ENCODE measurements around the gene TNFRSF1A. TPM values are rescaled to one million over a fixed set of nuclear protein-coding genes. Genes with fewer than 3 reads are reported as not detected.

The TNFRSF1A gene
- total and polyA plus RNA-seq, 2 of the 13 experiments (the other 11 are each of a cell fraction or from before 2014, with no cell fraction given), result 41.5 to 61.2 TPM

GRCh38 chr12:6295094-6295811 is 46.6 kb downstream of the TNFRSF1A start (continued):
- no peak for TF ChIP-seq ZNF747 (CRISPR knock-in tag; IDR thresholded peaks at IDR 0.05; ENCODE audit: borderline replicate concordance)
- no peak for TF ChIP-seq ZNF260 (CRISPR knock-in tag; IDR thresholded peaks at IDR 0.05; ENCODE audit: borderline replicate concordance, low read depth)
- no peak for TF ChIP-seq KDM1A (CRISPR knock-in tag; IDR thresholded peaks at IDR 0.05)
- no peak for TF ChIP-seq DR1 (CRISPR knock-in tag; IDR thresholded peaks at IDR 0.05)
- no peak for TF ChIP-seq ZNF101 (CRISPR knock-in tag; IDR thresholded peaks at IDR 0.05; ENCODE audit: borderline replicate concordance, low read depth)
- TF ChIP-seq CC2D1A (CRISPR knock-in tag; IDR thresholded peaks at IDR 0.05), result no peak
- no peak for TF ChIP-seq SP1 (IDR thresholded peaks at IDR 0.05)
- TF ChIP-seq SP1 (CRISPR knock-in tag; IDR thresholded peaks at IDR 0.05), result no peak
- TF ChIP-seq JDP2 (CRISPR knock-in tag; IDR thresholded peaks at IDR 0.05; ENCODE audit: borderline replicate concordance), result no peak
- TF ChIP-seq ZNF563 (CRISPR knock-in tag; IDR thresholded peaks at IDR 0.05), result no peak
- no peak for TF ChIP-seq ZNF737 (CRISPR knock-in tag; IDR thresholded peaks at IDR 0.05; ENCODE audit: borderline replicate concordance)
- peak; percentile 90 for TF ChIP-seq ELF3 (CRISPR knock-in tag; IDR thresholded peaks at IDR 0.05)
- peak; percentile 72 for TF ChIP-seq SALL1 (CRISPR knock-in tag; IDR thresholded peaks at IDR 0.05)
- TF ChIP-seq FOSL1 (CRISPR knock-in tag; IDR thresholded peaks at IDR 0.05; ENCODE audit: borderline replicate concordance), result no peak
- no peak for TF ChIP-seq ZBTB7A (CRISPR knock-in tag; IDR thresholded peaks at IDR 0.05)
- TF ChIP-seq ZNF20 (CRISPR knock-in tag; IDR thresholded peaks at IDR 0.05), result no peak
- no peak for TF ChIP-seq SOX13 (IDR thresholded peaks at IDR 0.05)
- peak in 1 of 2 experiments; percentile 68; a peak in 1 of 4 replicates for TF ChIP-seq SOX13 (CRISPR knock-in tag; conservative IDR thresholded peaks at IDR 0.05 in 1 of 2, IDR thresholded peaks at IDR 0.05 in 1 of 2)
- TF ChIP-seq ATF7-NPFF (CRISPR knock-in tag; IDR thresholded peaks at IDR 0.05; ENCODE audit: low read depth), result no peak
- TF ChIP-seq MNT (IDR thresholded peaks at IDR 0.05), result no peak
- no peak for TF ChIP-seq ZNF543 (CRISPR knock-in tag; IDR thresholded peaks at IDR 0.05)
- TF ChIP-seq TAF15 (IDR thresholded peaks at IDR 0.05; ENCODE audit: low read depth, low read length, poor library complexity, severe bottlenecking), result no peak
- TF ChIP-seq ZBTB42 (CRISPR knock-in tag; IDR thresholded peaks at IDR 0.05), result no peak
- no peak for TF ChIP-seq REPIN1 (CRISPR knock-in tag; IDR thresholded peaks at IDR 0.05; ENCODE audit: borderline replicate concordance, low read depth)
- TF ChIP-seq ZNF224 (CRISPR knock-in tag; IDR thresholded peaks at IDR 0.05), result no peak
- TF ChIP-seq MED1 (CRISPR knock-in tag; IDR thresholded peaks at IDR 0.05), result peak; percentile 43; the same call in 1 of the 2 replicates
- TF ChIP-seq MATR3 (CRISPR knock-in tag; IDR thresholded peaks at IDR 0.05), result no peak
- TF ChIP-seq GATAD1 (CRISPR knock-in tag; IDR thresholded peaks at IDR 0.05), result peak; percentile 7; the same call in 1 of the 2 replicates
- no peak for TF ChIP-seq PHB2 (IDR thresholded peaks at IDR 0.05; ENCODE audit: partially characterized antibody)
- TF ChIP-seq RFX3 (CRISPR knock-in tag; IDR thresholded peaks at IDR 0.05), result peak; percentile 90
- peak; percentile 44 for TF ChIP-seq BCL6 (CRISPR knock-in tag; IDR thresholded peaks at IDR 0.05)
- no peak for TF ChIP-seq ZNF296 (CRISPR knock-in tag; conservative IDR thresholded peaks at IDR 0.05)
